ENCODE results near the gene TC2N.

The TC2N gene

GRCh38 chr14:91801358-91801757 lies 66.0 kb downstream of the TC2N start:
- no peak for ATAC-seq
- no peak for TF ChIP-seq ISL1 (CRISPR knock-in tag; IDR thresholded peaks at IDR 0.05)

GRCh38 chr14:91796617-91797347 lies 70.6 kb downstream of the TC2N start:
- TF ChIP-seq ZNF8 (CRISPR knock-in tag; IDR thresholded peaks at IDR 0.05) (no peak), BACH2 (CRISPR knock-in tag; IDR thresholded peaks at IDR 0.05; ENCODE audit: borderline replicate concordance) (no peak), ZFP3 (CRISPR knock-in tag; IDR thresholded peaks at IDR 0.05) (no peak), POU6F1 (CRISPR knock-in tag; IDR thresholded peaks at IDR 0.05; ENCODE audit: borderline replicate concordance, low read depth) (no peak), CSRNP3 (CRISPR knock-in tag; IDR thresholded peaks at IDR 0.05) (no peak), PPARA (CRISPR knock-in tag; IDR thresholded peaks at IDR 0.05; ENCODE audit: borderline replicate concordance) (no peak), SNAI2 (CRISPR knock-in tag; IDR thresholded peaks at IDR 0.05) (no peak), CREB5 (CRISPR knock-in tag; IDR thresholded peaks at IDR 0.05; ENCODE audit: low read depth) (no peak), TOX (CRISPR knock-in tag; IDR thresholded peaks at IDR 0.05; ENCODE audit: borderline replicate concordance) (no peak), OSR1 (CRISPR knock-in tag; IDR thresholded peaks at IDR 0.05) (no peak), ZFP30 (CRISPR knock-in tag; IDR thresholded peaks at IDR 0.05) (no peak), ZC3H10 (CRISPR knock-in tag; IDR thresholded peaks at IDR 0.05) (no peak), GLIS3 (CRISPR knock-in tag; IDR thresholded peaks at IDR 0.05) (no peak), PATZ1 (CRISPR knock-in tag; IDR thresholded peaks at IDR 0.05; ENCODE audit: borderline replicate concordance) (no peak), ESRRG (CRISPR knock-in tag; IDR thresholded peaks at IDR 0.05) (no peak), ARNTL (CRISPR knock-in tag; IDR thresholded peaks at IDR 0.05; ENCODE audit: borderline replicate concordance, low read depth) (no peak), TCF4 (CRISPR knock-in tag; IDR thresholded peaks at IDR 0.05; ENCODE audit: borderline replicate concordance) (no peak), ISL1 (CRISPR knock-in tag; IDR thresholded peaks at IDR 0.05) (no peak), ZNF565 (CRISPR knock-in tag; conservative IDR thresholded peaks at IDR 0.05; ENCODE audit: low read depth) (no peak), CSDC2 (CRISPR knock-in tag; IDR thresholded peaks at IDR 0.05) (no peak)
- ATAC-seq: no peak

GRCh38 chr14:91793704-91794103 lies 73.6 kb downstream of the TC2N start:
- TF ChIP-seq CSDC2 (CRISPR knock-in tag; IDR thresholded peaks at IDR 0.05) (no peak), SNAI2 (CRISPR knock-in tag; IDR thresholded peaks at IDR 0.05) (no peak), ZC3H10 (CRISPR knock-in tag; IDR thresholded peaks at IDR 0.05) (no peak), ZFP30 (CRISPR knock-in tag; IDR thresholded peaks at IDR 0.05) (no peak), CREB5 (CRISPR knock-in tag; IDR thresholded peaks at IDR 0.05; ENCODE audit: low read depth) (no peak), TOX (CRISPR knock-in tag; IDR thresholded peaks at IDR 0.05; ENCODE audit: borderline replicate concordance) (no peak), ARNTL (CRISPR knock-in tag; IDR thresholded peaks at IDR 0.05; ENCODE audit: borderline replicate concordance, low read depth) (no peak)
- no peak for ATAC-seq

- no peak for ATAC-seq
- TF ChIP-seq TCF4 (CRISPR knock-in tag; IDR thresholded peaks at IDR 0.05; ENCODE audit: borderline replicate concordance) (no peak), OSR1 (CRISPR knock-in tag; IDR thresholded peaks at IDR 0.05) (no peak), ZFP3 (CRISPR knock-in tag; IDR thresholded peaks at IDR 0.05) (no peak), SNAI2 (CRISPR knock-in tag; IDR thresholded peaks at IDR 0.05) (no peak), ESRRG (CRISPR knock-in tag; IDR thresholded peaks at IDR 0.05) (no peak), CREB5 (CRISPR knock-in tag; IDR thresholded peaks at IDR 0.05; ENCODE audit: low read depth) (no peak), ZNF70 (CRISPR knock-in tag; IDR thresholded peaks at IDR 0.05) (no peak), POU6F1 (CRISPR knock-in tag; IDR thresholded peaks at IDR 0.05; ENCODE audit: borderline replicate concordance, low read depth) (no peak), ZC3H10 (CRISPR knock-in tag; IDR thresholded peaks at IDR 0.05) (no peak), ZFP30 (CRISPR knock-in tag; IDR thresholded peaks at IDR 0.05) (no peak), ZNF8 (CRISPR knock-in tag; IDR thresholded peaks at IDR 0.05) (no peak), CSDC2 (CRISPR knock-in tag; IDR thresholded peaks at IDR 0.05) (no peak), ZNF565 (CRISPR knock-in tag; conservative IDR thresholded peaks at IDR 0.05; ENCODE audit: low read depth) (no peak), GLIS3 (CRISPR knock-in tag; IDR thresholded peaks at IDR 0.05) (no peak), ISL1 (CRISPR knock-in tag; IDR thresholded peaks at IDR 0.05) (no peak), TOX (CRISPR knock-in tag; IDR thresholded peaks at IDR 0.05; ENCODE audit: borderline replicate concordance) (no peak)
Observed at GRCh38 chr14:91786188-91786587, 81.1 kb downstream of the TC2N start.

Data from SK-N-SH treated with all-trans-retinoic acid at 6 μM for 48 hours (cell line).